Putamen (tissue), 1 donor: ENCODE measurements around the gene PNPLA3.
A peak's percentile ranks its signal among the peaks of the same experiment; 100 is the strongest.

ENCODE experiments used
- DNase-seq: peaks from one replicate; pipeline ENCODE4 v3.0.0-alpha.2; 2016; ENCODE audit warnings: low spot score

Gene PNPLA3

DNA sequence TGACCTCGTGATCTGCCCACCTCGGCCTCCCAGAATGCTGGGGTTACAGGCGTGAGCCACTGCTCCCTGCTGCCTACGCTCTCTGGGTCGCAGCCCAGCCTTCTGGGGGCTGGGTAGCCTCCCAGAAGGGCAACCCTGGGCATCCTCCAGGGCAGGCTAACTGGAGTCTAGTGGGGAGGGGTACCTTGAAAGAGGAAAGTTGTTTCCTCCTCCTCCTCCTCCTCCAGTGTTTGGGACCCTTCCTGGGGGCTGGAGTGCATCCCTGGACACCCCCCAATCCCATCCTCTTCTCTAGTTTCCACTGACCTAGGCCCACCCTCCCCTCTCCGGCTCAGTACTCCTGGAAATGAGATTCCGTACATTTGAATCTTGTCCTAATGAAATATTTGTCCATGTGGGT is 1.3 kb downstream of the PNPLA3 start:
- no peak for DNase-seq

GRCh38 chr22:43925433-43926348 is 2.1 kb downstream of the PNPLA3 start:
- DNase-seq = no peak

DNA sequence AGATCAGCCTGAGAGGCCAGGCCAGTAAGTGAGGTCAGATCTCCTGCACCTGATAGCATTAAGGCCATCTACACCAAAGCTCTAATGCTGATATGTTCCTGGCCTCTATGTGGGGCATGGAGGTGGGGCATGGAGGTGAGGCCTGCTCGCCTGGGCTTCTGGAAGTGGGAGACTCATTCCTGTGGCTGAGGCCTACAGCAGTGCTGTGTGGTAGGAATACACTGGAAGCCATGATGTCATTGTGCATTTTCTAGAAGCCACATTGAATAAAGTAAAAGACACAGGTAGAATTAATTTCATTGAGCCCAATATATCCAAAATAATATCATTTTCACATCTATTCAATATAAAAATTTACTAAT is 2.7 kb downstream of the PNPLA3 start:
- DNase-seq = no peak

DNA sequence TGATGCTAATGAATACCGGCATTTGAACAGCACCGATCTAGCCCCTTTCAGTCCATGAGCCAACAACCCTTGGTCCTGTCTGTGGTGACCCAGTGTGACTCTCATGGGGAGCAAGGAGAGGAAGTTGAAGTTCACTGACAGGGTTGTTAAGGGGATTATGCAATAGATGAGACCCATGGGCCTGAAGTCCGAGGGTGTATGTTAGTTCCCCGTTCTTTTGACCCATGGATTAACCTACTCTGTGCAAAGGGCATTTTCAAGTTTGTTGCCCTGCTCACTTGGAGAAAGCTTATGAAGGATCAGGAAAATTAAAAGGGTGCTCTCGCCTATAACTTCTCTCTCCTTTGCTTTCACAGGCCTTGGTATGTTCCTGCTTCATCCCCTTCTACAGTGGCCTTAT is 4.9 kb downstream of the PNPLA3 start:
- DNase-seq = no peak

DNA sequence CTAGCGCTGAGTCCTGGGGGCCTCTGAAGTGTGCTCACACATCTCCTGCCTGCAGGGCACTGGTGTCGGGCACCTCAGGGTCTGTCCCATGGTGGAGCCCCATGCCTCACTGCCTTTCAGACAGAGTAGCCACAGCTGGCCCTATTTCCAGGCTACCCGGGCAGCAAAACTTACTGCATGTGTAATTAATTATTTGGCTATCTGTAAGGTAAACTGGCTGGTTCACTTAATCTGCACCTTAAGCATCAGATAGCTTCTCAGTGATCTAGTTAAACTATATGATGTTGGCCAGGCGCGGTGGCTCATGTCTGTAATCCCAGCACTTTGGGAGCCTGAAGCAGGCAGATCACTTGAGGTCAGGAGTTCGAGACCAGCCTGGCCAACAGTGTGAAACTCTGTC is 5.3 kb downstream of the PNPLA3 start:
- DNase-seq = no peak

- no peak for DNase-seq
Observed at GRCh38 chr22:43931771-43932170, 8.2 kb downstream of the PNPLA3 start.

DNA sequence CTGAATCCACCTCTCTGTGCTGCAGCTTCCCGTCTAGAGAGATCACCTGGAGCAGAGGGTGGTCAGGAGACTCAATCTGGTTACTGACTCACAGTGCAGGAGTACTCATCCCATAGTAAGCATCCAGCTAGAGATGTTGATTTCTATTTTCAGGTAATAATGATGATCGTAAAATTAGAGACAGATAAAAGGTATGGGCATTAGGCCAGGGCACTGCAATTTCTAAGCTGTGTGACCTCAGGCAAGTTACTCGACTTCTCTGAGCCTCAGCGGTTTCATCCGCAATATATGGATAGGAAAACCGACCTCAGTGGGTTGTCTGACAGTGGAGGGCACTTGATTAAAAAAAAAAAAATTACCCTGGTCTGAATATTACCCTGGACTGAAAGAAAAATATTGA is 17.8 kb downstream of the PNPLA3 start:
- no peak for DNase-seq

GRCh38 chr22:43944670-43945430 is 21.2 kb downstream of the PNPLA3 start:
- no peak for DNase-seq

DNA sequence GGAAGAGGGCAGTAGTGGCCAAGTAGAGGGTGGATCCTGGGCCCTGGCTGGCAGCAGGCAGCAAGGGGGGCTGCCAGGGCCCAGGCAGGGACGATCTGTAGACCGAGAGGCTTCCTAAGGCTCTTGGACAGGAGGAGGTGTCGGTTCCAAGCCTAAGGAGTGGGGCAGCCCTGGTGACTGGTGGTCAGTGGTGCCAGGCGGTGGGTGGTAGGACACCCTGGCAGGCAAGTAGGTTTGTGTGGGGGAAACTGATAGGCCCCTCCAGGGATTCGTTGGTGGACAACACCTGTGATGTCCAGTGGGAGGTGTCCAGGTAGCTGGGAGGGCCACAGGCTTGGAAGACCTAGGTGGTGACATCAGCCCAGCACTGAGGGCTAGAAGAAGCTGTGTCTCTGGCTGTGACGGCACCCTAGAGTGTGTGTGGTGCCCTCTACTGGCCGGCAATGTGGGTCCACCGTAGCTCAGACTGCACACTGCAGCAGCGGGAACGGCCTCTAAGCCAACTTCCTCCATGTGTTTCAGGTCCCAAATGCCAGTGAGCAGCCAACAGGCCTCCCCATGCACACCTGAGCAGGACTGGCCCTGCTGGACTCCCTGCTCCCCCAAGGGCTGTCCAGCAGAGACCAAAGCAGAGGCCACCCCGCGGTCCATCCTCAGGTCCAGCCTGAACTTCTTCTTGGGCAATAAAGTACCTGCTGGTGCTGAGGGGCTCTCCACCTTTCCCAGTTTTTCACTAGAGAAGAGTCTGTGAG is 22.2 kb downstream of the PNPLA3 start:
- peak; percentile 23 for DNase-seq

GRCh38 chr22:43946384-43946667 is 22.7 kb downstream of the PNPLA3 start:
- no peak for DNase-seq

DNA sequence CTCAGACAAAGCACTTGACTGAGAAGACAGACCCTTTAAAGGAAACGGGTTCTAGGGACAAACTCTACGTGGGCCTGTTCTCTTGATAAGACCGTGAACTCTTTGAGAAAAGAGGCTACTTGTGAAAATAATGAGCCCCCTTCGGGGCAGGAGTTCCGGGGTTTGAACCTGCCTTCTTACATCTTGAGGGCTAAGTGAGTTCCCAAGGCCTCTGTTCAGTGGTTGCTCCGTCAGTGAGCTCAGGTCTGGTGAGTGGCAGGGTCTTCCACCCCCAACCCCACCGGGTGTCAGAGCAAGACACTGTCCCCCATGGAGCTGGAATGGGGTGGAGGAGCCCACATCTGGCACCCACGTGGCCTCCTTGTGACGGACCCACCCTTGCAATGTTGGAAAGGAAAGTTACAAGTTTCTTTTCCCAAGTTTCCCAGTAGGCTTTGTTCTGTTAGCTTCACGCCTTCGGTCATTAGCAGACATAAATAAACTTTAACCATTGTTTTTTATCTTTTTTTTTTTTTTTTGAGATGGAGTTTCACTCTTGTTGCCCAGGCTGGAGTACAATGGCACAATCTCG is 25.3 kb downstream of the PNPLA3 start:
- DNase-seq = no peak

- no peak for DNase-seq
Observed at GRCh38 chr22:43951391-43951790, 27.8 kb downstream of the PNPLA3 start.

DNA sequence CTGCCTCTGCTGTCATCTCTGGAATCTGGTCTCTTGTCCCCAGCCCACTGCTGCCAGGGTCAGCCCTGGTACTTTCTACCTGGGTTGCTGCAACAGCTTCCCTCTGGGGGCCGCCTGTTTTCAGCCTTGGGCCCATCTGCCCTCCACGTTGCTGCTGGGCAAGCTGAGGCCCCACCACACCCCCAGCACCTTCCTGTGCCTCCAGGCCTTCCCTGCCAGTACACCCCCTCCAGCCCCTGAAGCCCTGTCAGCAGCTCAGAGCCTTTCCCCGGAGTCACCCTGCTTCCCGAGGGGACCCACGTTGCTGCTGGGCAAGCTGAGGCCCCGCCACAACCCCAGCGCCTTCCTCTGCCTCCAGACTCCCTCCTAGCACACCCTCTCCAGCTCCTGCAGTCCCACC is 28.4 kb downstream of the PNPLA3 start:
- DNase-seq = no peak

DNA sequence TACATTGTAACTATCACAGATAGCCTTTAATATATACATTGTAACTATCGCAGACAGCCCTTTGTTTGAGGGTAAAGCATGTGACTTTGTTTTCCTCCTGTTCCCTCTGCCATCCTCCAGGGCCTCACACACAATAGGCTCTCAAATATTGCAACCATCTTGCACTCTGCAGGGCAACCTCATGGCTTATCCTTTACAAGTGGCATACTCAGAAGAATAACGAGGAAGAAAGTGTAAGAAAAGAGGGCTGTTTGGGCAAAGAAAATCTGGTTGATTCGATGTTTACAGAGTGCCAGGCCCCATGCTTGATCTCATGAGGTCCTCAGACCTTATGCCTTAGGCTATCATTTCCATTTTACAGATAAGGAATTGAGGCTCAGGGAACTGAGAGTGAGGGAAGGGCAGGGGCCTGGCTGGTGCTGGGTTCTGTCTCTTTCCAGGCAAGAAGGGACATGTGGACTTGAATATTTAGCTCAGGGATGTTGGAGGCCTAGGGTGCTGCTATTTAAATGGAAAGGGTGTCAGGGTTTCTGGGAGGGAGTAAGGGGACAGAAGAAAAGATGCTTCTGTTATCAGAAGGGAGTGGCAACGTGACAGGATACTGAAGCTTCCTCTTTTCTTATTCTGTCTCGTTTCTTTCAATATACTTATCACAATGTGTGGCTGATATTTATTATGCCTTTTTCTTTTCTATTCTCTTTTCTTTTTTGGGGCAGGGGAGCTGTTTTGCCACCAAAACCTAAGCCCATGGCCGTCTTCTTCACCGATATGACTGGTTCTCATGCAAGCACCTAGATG is 30.6 kb downstream of the PNPLA3 start:
- DNase-seq = no peak

- DNase-seq = peak; percentile 95
Observed at GRCh38 chr22:43955040-43955882, 31.7 kb downstream of the PNPLA3 start, which contains the start of gene SAMM50. TSS of gene SAMM50 (plus strand) at chr22:43955442. CDS start at chr22:43955578, 136 bp downstream.

GRCh38 chr22:43955883-43956782 is 32.5 kb downstream of the PNPLA3 start:
- DNase-seq = no peak

- peak; percentile 17 for DNase-seq
Observed at GRCh38 chr22:43956805-43957463, 33.3 kb downstream of the PNPLA3 start.

DNA sequence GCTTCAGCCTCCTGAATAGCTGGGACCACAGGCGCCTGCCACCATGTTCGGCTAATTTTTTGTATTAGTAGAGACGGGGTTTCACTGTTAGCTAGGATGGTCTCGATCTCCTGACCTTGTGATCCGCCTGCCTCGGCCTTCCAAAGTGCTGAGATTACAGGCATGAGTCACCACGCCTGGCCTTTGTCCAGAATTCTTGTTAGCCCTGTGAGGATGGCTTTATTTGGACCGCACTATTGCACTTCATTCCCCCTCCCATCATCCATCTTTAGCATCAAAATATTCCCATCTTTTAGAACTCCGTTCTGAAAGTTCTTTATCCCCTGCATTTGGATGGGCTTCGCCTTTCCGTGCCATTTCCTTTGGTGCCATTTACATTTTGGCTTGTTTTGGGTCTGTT is 34.3 kb downstream of the PNPLA3 start:
- DNase-seq = no peak

DNA sequence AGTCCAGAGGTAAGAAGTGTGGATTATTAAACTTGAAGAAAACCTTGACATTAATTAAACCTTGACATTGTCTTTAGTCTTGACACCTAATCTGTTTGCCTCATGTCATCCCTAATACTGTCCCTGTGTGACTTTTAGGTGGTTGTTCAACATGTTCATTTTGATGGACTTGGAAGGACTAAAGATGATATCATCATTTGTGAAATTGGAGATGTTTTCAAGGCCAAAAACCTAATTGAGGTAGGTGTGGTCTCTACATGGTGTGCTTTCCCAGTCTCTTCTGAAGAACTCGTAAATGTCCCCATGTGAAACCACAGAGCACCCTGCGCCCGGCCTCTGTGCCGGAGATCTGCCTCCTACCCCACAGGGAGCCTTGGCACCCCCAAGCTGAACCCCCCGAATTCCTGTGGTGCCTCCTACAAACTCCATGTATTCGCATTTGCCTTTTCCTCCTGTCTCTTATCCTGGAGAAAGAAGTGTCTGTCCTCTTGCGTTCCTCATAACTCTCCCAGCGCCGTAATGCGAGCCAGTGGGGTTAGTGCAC is 40.8 kb downstream of the PNPLA3 start:
- DNase-seq = no peak
